GM12878 (cell line): ENCODE results near the gene ANO6. TPM values are rescaled to one million over a fixed set of nuclear protein-coding genes. Genes with fewer than 3 reads are reported as not detected.

Experiments used
- ATAC-seq: fragments of 200-7000 bp; cut with Tn5 transposase; 3 replicates; pipeline ENCODE4 v1.9.1; 2020; ENCODE audit warnings: mild to moderate bottlenecking, moderate library complexity
- BruUV-seq: library from RNA; stranded (reverse); fragments of 400-500 nt; replicated peaks from 2 replicates; lab custom pipeline; 2021; lab: Mats Ljungman, UMichigan
- CTCF ChIA-PET: fragments of 300-600 bp; sonication (Branson Sonifier 250); formaldehyde crosslinking; extraction: SDS; loops from one replicate; lab custom pipeline; 2021; ENCODE audit warnings: inconsistent platforms; lab: Yijun Ruan, JAX
- POLR2A ChIA-PET: fragments of 350-600 bp; formaldehyde crosslinking; extraction: SDS; loops from one replicate; lab custom pipeline; 2021; ENCODE audit warnings: inconsistent platforms; lab: Charles Lee
- RAD21 ChIA-PET: fragments of 300-600 bp; sonication (Branson Sonifier 250); formaldehyde crosslinking; loops from one replicate; lab custom pipeline; 2023; ENCODE audit warnings: antibody characterized with exemption; ENCODE audit not compliant: unreplicated experiment; lab: Charles Lee
- SMC1A ChIA-PET: fragments of 300-600 bp; sonication (Branson Sonifier 250); formaldehyde crosslinking; loops from one replicate; lab custom pipeline; 2023; ENCODE audit not compliant: unreplicated experiment, uncharacterized antibody; lab: Charles Lee
- DNase-seq: peaks from one replicate; pipeline ENCODE4 v3.0.0-alpha.2; 2011; ENCODE audit warnings: low read depth, low spot score
- FAIRE-seq: peaks from 3 replicates; lab custom pipeline; 2011; peaks lifted over from hg19 to GRCh38; lab: Jason Lieb, UNC
- H2AFZ ChIP-seq: 2 replicates; pipeline ENCODE4 v1.6.0; 2011; ENCODE audit warnings: low read depth, low read length, control low read depth; ENCODE audit not compliant: control insufficient read depth
- H3K27ac ChIP-seq: 2 replicates; pipeline ENCODE4 v1.5.1; 2011; ENCODE audit warnings: control low read depth; ENCODE audit not compliant: control insufficient read depth, insufficient read depth
- H3K27me3 ChIP-seq, 2 experiments: replicated peaks in 1 of 2; 2 replicates each; pipeline versions ENCODE4 v1.6.0 to v1.6.1; 2011; ENCODE audit warnings: low read length in 1 of 2; ENCODE audit not compliant: control insufficient read depth in 2 of 2, insufficient read depth in 2 of 2
- H3K36me3 ChIP-seq, 2 experiments: 2 replicates each; pipeline ENCODE4 v1.5.1; 2011; ENCODE audit warnings: low read length in 1 of 2; ENCODE audit not compliant: control insufficient read depth in 2 of 2, insufficient read depth in 2 of 2
- H3K4me1 ChIP-seq: 2 replicates; pipeline ENCODE4 v1.6.1; 2011; ENCODE audit warnings: mild to moderate bottlenecking, low read length, moderate library complexity, mixed read lengths; ENCODE audit not compliant: control insufficient read depth, insufficient read depth
- H3K4me2 ChIP-seq: 2 replicates; pipeline ENCODE4 v1.6.0; 2011; ENCODE audit warnings: control low read depth; ENCODE audit not compliant: control insufficient read depth, insufficient read depth
- H3K4me3 ChIP-seq: fragments of 200-600 bp; sonication (generic); 2 replicates; pipeline ENCODE4 v1.5.1; 2016
- H3K79me2 ChIP-seq: 2 replicates; pipeline ENCODE4 v1.6.0; 2011; ENCODE audit warnings: low read length; ENCODE audit not compliant: control insufficient read depth, insufficient read depth
- H3K9ac ChIP-seq: 2 replicates; pipeline ENCODE4 v1.8.0; 2011; ENCODE audit warnings: low read length, control low read depth, mixed read lengths; ENCODE audit not compliant: control insufficient read depth, insufficient read depth
- H3K9me3 ChIP-seq: replicated peaks from 3 replicates; pipeline ENCODE4 v1.5.1; 2011; ENCODE audit warnings: mild to moderate bottlenecking, low read length; ENCODE audit not compliant: control insufficient read depth, insufficient read depth
- H4K20me1 ChIP-seq: 2 replicates; pipeline ENCODE4 v1.6.0; 2011; ENCODE audit not compliant: control insufficient read depth, insufficient read depth
- ASH2L ChIP-seq: fragments of 300-600, 200-600 bp; sonication (generic); IDR thresholded peaks from 2 replicates; pipeline ENCODE4 v1.6.1; 2017; ENCODE audit warnings: low read depth, mild to moderate bottlenecking, borderline replicate concordance
- BCL11A ChIP-seq: IDR thresholded peaks from 2 replicates; pipeline ENCODE4 v1.6.1; 2011; ENCODE audit warnings: low read depth, low read length
- CEBPB ChIP-seq, 2 experiments: fragments of 150-350 bp in 1 of 2; IDR thresholded peaks; 2 replicates each; pipeline ENCODE4 v1.6.1; 2012 to 2014; ENCODE audit warnings: low read depth in 2 of 2, low read length in 2 of 2, borderline replicate concordance in 1 of 2, inconsistent platforms in 1 of 2
- ELK1 ChIP-seq: IDR thresholded peaks from 2 replicates; pipeline ENCODE4 v1.6.1; 2012; ENCODE audit warnings: low read depth, low read length, improper control_type of control experiment
- EP300 ChIP-seq, 2 experiments: fragments of 150-350 bp in 1 of 2; IDR thresholded peaks; 2 replicates each; pipeline ENCODE4 v1.6.1; 2011 to 2012; ENCODE audit warnings: low read depth in 2 of 2, low read length in 2 of 2, borderline replicate concordance in 1 of 2, improper control_type of control experiment in 1 of 2, inconsistent platforms in 1 of 2; ENCODE audit not compliant: control insufficient read depth in 1 of 2
- ESRRA ChIP-seq: IDR thresholded peaks from 2 replicates; pipeline ENCODE4 v1.6.1; 2012; ENCODE audit warnings: mild to moderate bottlenecking, low read length, improper control_type of control experiment
- ETV6 ChIP-seq, 2 experiments: fragments of 450-650 bp in 1 of 2; IDR thresholded peaks in 1 of 2; conservative IDR thresholded peaks in 1 of 2; 2 replicates each; pipeline ENCODE4 v1.6.1; 2014; ENCODE audit warnings: antibody characterized with exemption in 1 of 2, borderline replicate concordance in 1 of 2, low read depth in 1 of 2, mild to moderate bottlenecking in 1 of 2, moderate library complexity in 1 of 2
- RCOR1 ChIP-seq: conservative IDR thresholded peaks from 2 replicates; pipeline ENCODE4 v1.6.1; 2012; ENCODE audit warnings: low read depth, low read length, improper control_type of control experiment
- ZNF384 ChIP-seq: IDR thresholded peaks from 2 replicates; pipeline ENCODE4 v1.6.1; 2012; ENCODE audit warnings: low read depth, mild to moderate bottlenecking, low read length, improper control_type of control experiment, borderline replicate concordance
- ZNF687 ChIP-seq: fragments of 450-650 bp; IDR thresholded peaks from 2 replicates; pipeline ENCODE4 v1.6.1; 2017; ENCODE audit warnings: mild to moderate bottlenecking, moderate library complexity
- WGBS: methylation state at CpG from one replicate; pipeline ENCODE4 v1.1.6; 2016; ENCODE audit warnings: low lambda C conversion rate; ENCODE audit not compliant: insufficient replicate concordance, insufficient coverage; ENCODE audit errors: missing lambda C conversion rate; 5-methylcytosine and 5-hydroxymethylcytosine counted together
- in situ Hi-C: fragments of 300-500 bp; cut with MboI; formaldehyde crosslinking; loops from 9 replicates; pipeline ENCODE4 v1.14.3; 2018; ENCODE audit warnings: mixed read lengths
- intact Hi-C: fragments of 100-400 bp; cut with micrococcal nuclease; formaldehyde crosslinking; loops from one replicate; pipeline ENCODE4 v1.14.2; 2022; ENCODE audit not compliant: unreplicated experiment
- polyA plus RNA-seq, 11 experiments: library from polyadenylated mRNA; depleted of rRNA in 4 of 11; unstranded in 6 of 11; stranded (reverse) in 5 of 11; fragments of >200 nt; fragmentation: Nextera tagmentation in 4 of 11; fragmentation: Illumina TruSeq in 1 of 11; extraction: Ambion mirVana in 4 of 11; extraction: Trizol in 1 of 11; gene quantifications; 1 replicate in 1 of 11; 2 replicates in 10 of 11; pipeline versions ENCODE4 v1.2.1 to v1.2.3, GENCODE V29; 2011 to 2016; ENCODE audit warnings: inconsistent platforms in 2 of 11, missing spikeins in 2 of 11, low read depth in 1 of 11
- total RNA-seq, 4 experiments: library from RNA; depleted of rRNA in 3 of 4; stranded (reverse); fragments of >200 nt in 3 of 4; fragmentation: Illumina TruSeq in 1 of 4; extraction: Trizol in 1 of 4; gene quantifications; 2 replicates each; pipeline versions ENCODE4 v1.2.1 to v1.2.3, GENCODE V29; 2013 to 2021

Gene ANO6
- total and polyA plus RNA-seq, 10 of the 15 experiments (the other 5 are each of a cell fraction or from before 2014, with no cell fraction given) = 4.6 to 30.3 (median 26.0) TPM

GRCh38 chr12:45322810-45323209, 106.9 kb downstream of the ANO6 start:
- intact Hi-C loops = loop anchor here (10.0 kb wide), 1 partner anchor 148 kb away; no protein-coding TSS in a partner anchor
- H3K9me3 ChIP-seq = no peaks in the 10 kb centered on the region; the same call in 2 of the 3 replicates
- FAIRE-seq = no peak
- no peak overlapping the region for H3K4me2 ChIP-seq
- 97% methylated on average over 4 of the region's 4 CpGs for WGBS
- POLR2A ChIA-PET = no interaction called here
- ATAC-seq = no peak
- CTCF ChIA-PET = interaction anchor here (0.8 to 1.0 kb wide), 2 partner anchors 10 to 27 kb away, joined by 3 read pairs; no protein-coding TSS in a partner anchor
- SMC1A ChIA-PET = interaction anchor here (0.7 to 1.0 kb wide), 3 partner anchors 8 to 125 kb away, joined by 3 read pairs; no protein-coding TSS in a partner anchor
- H3K9ac ChIP-seq = no peak overlapping the region
- TF ChIP-seq ASH2L (no peak), RCOR1 (no peak), ETV6 (conservative IDR thresholded peaks at IDR 0.05 in 1 of 2, IDR thresholded peaks at IDR 0.05 in 1 of 2; ENCODE audit: borderline replicate concordance in 1 of 2, low read depth in 1 of 2) (no peak), EP300 (IDR thresholded peaks at IDR 0.05; ENCODE audit: borderline replicate concordance in 1 of 2, control insufficient read depth in 1 of 2, low read depth in 2 of 2, low read length in 2 of 2) (no peak), ZNF687 (no peak), BCL11A (no peak), ELK1 (no peak), ZNF384 (no peak), ESRRA (no peak), CEBPB (IDR thresholded peaks at IDR 0.05; ENCODE audit: borderline replicate concordance in 1 of 2, low read depth in 2 of 2, low read length in 2 of 2) (no peak)
- in situ Hi-C loops = no loop called here
- no peaks in the 10 kb centered on the region for H3K4me1 ChIP-seq
- H2AFZ ChIP-seq = no peak overlapping the region
- H3K27me3 ChIP-seq = no peaks in the 10 kb centered on the region
- RAD21 ChIA-PET = no interaction called here
- H3K27ac ChIP-seq = no peak overlapping the region
- no peaks in the 10 kb centered on the region for H4K20me1 ChIP-seq
- H3K36me3 ChIP-seq = no peaks in the 10 kb centered on the region
- H3K79me2 ChIP-seq = no peaks in the 10 kb centered on the region
- H3K4me3 ChIP-seq = no peak overlapping the region
- no TSS peak for BruUV-seq
- no peak for DNase-seq
